Measurements from ENCODE around the gene TM6SF1.

Gene TM6SF1

DNA sequence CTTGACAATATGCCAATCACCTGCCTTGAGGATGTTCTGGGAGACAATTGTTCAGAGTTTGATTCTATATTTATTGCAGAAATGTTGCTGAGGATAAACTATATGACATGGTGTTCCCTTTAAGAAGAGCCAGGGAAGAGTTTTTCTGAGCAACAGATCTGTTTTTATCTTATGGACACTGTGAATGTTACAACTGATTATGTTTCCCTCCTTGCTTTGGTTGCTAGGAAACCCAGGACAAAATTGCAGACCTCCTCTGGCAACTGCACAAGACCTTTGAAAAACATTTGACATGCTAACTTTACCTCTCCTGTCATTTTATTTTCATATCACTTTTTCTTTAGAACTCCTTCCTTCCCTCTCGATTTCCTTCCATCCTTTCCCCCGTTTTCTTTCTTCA, 8.2 kb upstream of the TM6SF1 start:
- TF ChIP-seq, protein P1, sequence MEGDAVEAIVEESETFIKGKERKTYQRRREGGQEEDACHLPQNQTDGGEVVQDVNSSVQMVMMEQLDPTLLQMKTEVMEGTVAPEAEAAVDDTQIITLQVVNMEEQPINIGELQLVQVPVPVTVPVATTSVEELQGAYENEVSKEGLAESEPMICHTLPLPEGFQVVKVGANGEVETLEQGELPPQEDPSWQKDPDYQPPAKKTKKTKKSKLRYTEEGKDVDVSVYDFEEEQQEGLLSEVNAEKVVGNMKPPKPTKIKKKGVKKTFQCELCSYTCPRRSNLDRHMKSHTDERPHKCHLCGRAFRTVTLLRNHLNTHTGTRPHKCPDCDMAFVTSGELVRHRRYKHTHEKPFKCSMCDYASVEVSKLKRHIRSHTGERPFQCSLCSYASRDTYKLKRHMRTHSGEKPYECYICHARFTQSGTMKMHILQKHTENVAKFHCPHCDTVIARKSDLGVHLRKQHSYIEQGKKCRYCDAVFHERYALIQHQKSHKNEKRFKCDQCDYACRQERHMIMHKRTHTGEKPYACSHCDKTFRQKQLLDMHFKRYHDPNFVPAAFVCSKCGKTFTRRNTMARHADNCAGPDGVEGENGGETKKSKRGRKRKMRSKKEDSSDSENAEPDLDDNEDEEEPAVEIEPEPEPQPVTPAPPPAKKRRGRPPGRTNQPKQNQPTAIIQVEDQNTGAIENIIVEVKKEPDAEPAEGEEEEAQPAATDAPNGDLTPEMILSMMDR (IDR thresholded peaks at IDR 0.05; ENCODE audit: borderline replicate concordance, extremely low read depth, low read length, poor library complexity, severe bottlenecking), result no peak
- no peak for TF ChIP-seq EZH2 (IDR thresholded peaks at IDR 0.05; ENCODE audit: borderline replicate concordance, low read depth, low read length, severe bottlenecking)
- no peaks in the 10 kb centered on the region for H4K20me1 ChIP-seq (ENCODE audit: insufficient read depth, low read length)
- H3K4me1 ChIP-seq (ENCODE audit: insufficient read depth, low read length), result no peaks in the 10 kb centered on the region
- no peak overlapping the region for H2AFZ ChIP-seq (ENCODE audit: low read depth, low read length)
- no peak overlapping the region for H3K27ac ChIP-seq (ENCODE audit: low read length)
- H3K79me2 ChIP-seq (ENCODE audit: insufficient read depth, low read length), result no peaks in the 10 kb centered on the region
- H3K4me3 ChIP-seq (ENCODE audit: low read depth in 1 of 2, low read length in 2 of 2), result no peak overlapping the region
- no peak overlapping the region for H3K9ac ChIP-seq (ENCODE audit: low read depth, low read length)
- H3K27me3 ChIP-seq (ENCODE audit: insufficient read depth, low read length, poor library complexity), result peaks cover 7% of the 10 kb centered on the region
- no peaks in the 10 kb centered on the region for H3K9me3 ChIP-seq (ENCODE audit: insufficient read depth, low read length, severe bottlenecking)
- DNase-seq (no peak), ATAC-seq (ENCODE audit: insufficient read depth, low read depth) (no peak)
- no peaks in the 10 kb centered on the region for H3K36me3 ChIP-seq (ENCODE audit: insufficient read depth, low read length)
- no peak overlapping the region for H3K4me2 ChIP-seq (ENCODE audit: insufficient read depth, low read length)

DNA sequence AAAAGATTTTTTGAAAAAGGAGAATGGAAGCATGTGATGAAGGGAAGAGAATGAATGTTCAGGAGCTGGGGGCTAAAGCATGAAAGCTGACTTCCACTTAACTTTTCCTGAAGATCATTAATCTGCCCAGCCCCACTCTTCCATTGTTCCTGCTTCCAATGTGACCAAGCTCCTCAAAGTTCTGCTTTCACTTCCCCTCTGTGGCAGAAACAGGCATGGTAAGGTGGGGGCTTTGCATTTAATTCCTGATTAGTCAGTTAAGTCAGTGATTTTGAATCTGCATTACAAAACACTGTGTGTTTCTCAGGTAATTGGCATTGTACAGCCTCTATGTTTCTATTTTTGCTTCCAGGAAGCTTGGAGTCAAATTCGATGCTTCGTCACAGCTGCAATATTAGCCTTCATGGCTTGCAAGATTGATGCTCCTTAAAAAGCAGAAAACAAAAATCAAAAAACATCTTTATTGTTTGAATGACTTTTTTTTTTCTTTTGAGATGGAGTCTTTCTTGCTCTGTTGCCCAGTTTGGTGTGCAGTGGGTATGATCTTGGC, 7.3 kb upstream of the TM6SF1 start:
- Histone ChIP-seq H4K20me1 (ENCODE audit: insufficient read depth, low read length) (no peaks in the 10 kb centered on the region), H2AFZ (ENCODE audit: low read depth, low read length) (no peak overlapping the region), H3K27ac (ENCODE audit: low read length) (no peak overlapping the region), H3K36me3 (ENCODE audit: insufficient read depth, low read length) (no peaks in the 10 kb centered on the region), H3K27me3 (ENCODE audit: insufficient read depth, low read length, poor library complexity) (peaks cover 3% of the 10 kb centered on the region), H3K4me2 (ENCODE audit: insufficient read depth, low read length) (no peak overlapping the region), H3K9me3 (ENCODE audit: insufficient read depth, low read length, severe bottlenecking) (no peaks in the 10 kb centered on the region), H3K4me3 (ENCODE audit: low read depth in 1 of 2, low read length in 2 of 2) (no peak overlapping the region), H3K4me1 (ENCODE audit: insufficient read depth, low read length) (no peaks in the 10 kb centered on the region), H3K9ac (ENCODE audit: low read depth, low read length) (no peak overlapping the region), H3K79me2 (ENCODE audit: insufficient read depth, low read length) (no peaks in the 10 kb centered on the region)
- DNase-seq (no peak), ATAC-seq (ENCODE audit: insufficient read depth, low read depth) (no peak)
- TF ChIP-seq EZH2 (IDR thresholded peaks at IDR 0.05; ENCODE audit: borderline replicate concordance, low read depth, low read length, severe bottlenecking), result no peak
- TF ChIP-seq, protein P1 (IDR thresholded peaks at IDR 0.05; ENCODE audit: borderline replicate concordance, extremely low read depth, low read length, poor library complexity, severe bottlenecking), result no peak

DNA sequence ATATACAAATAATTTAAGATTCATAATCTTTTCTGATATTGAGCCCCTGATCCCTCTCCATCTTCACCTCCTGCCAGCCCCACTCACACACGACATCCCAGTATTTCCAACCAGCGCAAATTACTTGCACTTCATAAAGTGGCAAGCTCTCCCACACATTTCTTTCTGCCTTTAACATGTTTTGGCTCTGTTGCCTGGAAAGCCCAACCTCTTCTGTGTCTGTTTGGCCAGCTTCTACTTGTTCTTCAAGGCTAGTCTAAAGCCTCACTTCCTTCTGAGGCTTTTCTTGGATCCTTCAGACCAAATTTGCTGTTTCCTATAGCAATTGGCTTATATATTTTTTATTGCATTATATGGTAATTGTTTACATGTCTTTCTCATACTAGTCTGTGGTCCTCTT, 5.1 kb upstream of the TM6SF1 start:
- Histone ChIP-seq H3K4me3 (ENCODE audit: low read depth in 1 of 2, low read length in 2 of 2) (no peak overlapping the region), H3K36me3 (ENCODE audit: insufficient read depth, low read length) (no peaks in the 10 kb centered on the region), H3K27me3 (ENCODE audit: insufficient read depth, low read length, poor library complexity) (peaks cover 3% of the 10 kb centered on the region), H3K4me1 (ENCODE audit: insufficient read depth, low read length) (peaks cover 7% of the 10 kb centered on the region), H3K4me2 (ENCODE audit: insufficient read depth, low read length) (no peak overlapping the region), H3K79me2 (ENCODE audit: insufficient read depth, low read length) (no peaks in the 10 kb centered on the region), H3K9ac (ENCODE audit: low read depth, low read length) (no peak overlapping the region), H3K9me3 (ENCODE audit: insufficient read depth, low read length, severe bottlenecking) (no peaks in the 10 kb centered on the region), H4K20me1 (ENCODE audit: insufficient read depth, low read length) (no peaks in the 10 kb centered on the region), H2AFZ (ENCODE audit: low read depth, low read length) (no peak overlapping the region), H3K27ac (ENCODE audit: low read length) (no peak overlapping the region)
- ATAC-seq (ENCODE audit: insufficient read depth, low read depth) (no peak), DNase-seq (no peak)
- no peak for TF ChIP-seq EZH2 (IDR thresholded peaks at IDR 0.05; ENCODE audit: borderline replicate concordance, low read depth, low read length, severe bottlenecking)
- TF ChIP-seq, protein P1 (IDR thresholded peaks at IDR 0.05; ENCODE audit: borderline replicate concordance, extremely low read depth, low read length, poor library complexity, severe bottlenecking), result no peak

DNA sequence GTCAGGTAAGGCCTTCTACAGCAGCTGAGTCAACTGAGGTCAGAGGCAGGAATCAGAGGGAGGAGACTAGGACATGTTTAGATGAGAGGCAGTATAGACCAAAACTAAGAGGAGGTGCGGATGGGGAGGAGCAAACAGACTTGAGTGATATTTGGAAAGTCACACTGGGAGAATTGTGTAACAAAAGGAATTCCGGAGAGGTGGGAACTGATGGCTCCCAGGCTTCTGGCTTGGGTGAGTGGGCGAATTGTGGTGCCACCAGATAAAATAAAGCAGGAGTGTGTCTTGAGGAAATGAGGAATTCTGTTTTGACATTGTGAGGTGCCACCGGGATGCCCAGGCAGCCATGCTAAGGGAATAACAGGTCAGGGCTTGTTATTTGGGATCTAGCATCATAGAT, 3.3 kb upstream of the TM6SF1 start:
- H3K79me2 ChIP-seq (ENCODE audit: insufficient read depth, low read length), result no peaks in the 10 kb centered on the region
- TF ChIP-seq EZH2 (IDR thresholded peaks at IDR 0.05; ENCODE audit: borderline replicate concordance, low read depth, low read length, severe bottlenecking), result no peak
- TF ChIP-seq, protein P1 (IDR thresholded peaks at IDR 0.05; ENCODE audit: borderline replicate concordance, extremely low read depth, low read length, poor library complexity, severe bottlenecking), result no peak
- no peaks in the 10 kb centered on the region for H3K27me3 ChIP-seq (ENCODE audit: insufficient read depth, low read length, poor library complexity)
- H3K4me2 ChIP-seq (ENCODE audit: insufficient read depth, low read length), result no peak overlapping the region
- H4K20me1 ChIP-seq (ENCODE audit: insufficient read depth, low read length), result no peaks in the 10 kb centered on the region
- ATAC-seq (ENCODE audit: insufficient read depth, low read depth), result no peak
- no peaks in the 10 kb centered on the region for H3K9me3 ChIP-seq (ENCODE audit: insufficient read depth, low read length, severe bottlenecking)
- H3K36me3 ChIP-seq (ENCODE audit: insufficient read depth, low read length), result no peaks in the 10 kb centered on the region
- no peak overlapping the region for H2AFZ ChIP-seq (ENCODE audit: low read depth, low read length)
- no peak overlapping the region for H3K9ac ChIP-seq (ENCODE audit: low read depth, low read length)
- H3K4me3 ChIP-seq (ENCODE audit: low read depth in 1 of 2, low read length in 2 of 2), result no peak overlapping the region
- peaks cover 25% of the 10 kb centered on the region for H3K4me1 ChIP-seq (ENCODE audit: insufficient read depth, low read length)
- H3K27ac ChIP-seq (ENCODE audit: low read length), result no peak overlapping the region
- no peak for DNase-seq

All from DND-41 (cell line).